WTC11 (cell line): Measurements from ENCODE around the gene RCC2. TPM values are rescaled to one million over a fixed set of nuclear protein-coding genes. Genes with fewer than 3 reads are reported as not detected.
A peak's percentile ranks its signal among the peaks of the same experiment; 100 is the strongest.

ENCODE experiments used
- AR ChIP-seq: fragments of 250-450 bp; sonication (Bioruptor Pico); IDR thresholded peaks from 2 replicates; pipeline ENCODE4 v1.9.0; 2021; ENCODE audit warnings: mild to moderate bottlenecking
- ARID4B ChIP-seq: sonication (generic); formaldehyde crosslinking; IDR thresholded peaks from 2 replicates; pipeline ENCODE4 v1.8.0; 2023; ENCODE audit warnings: missing genetic modification reagents, mild to moderate bottlenecking, borderline replicate concordance
- ATF1 ChIP-seq: sonication (generic); formaldehyde crosslinking; IDR thresholded peaks from 2 replicates; pipeline ENCODE4 v1.8.1; 2023; ENCODE audit warnings: mild to moderate bottlenecking, moderate library complexity, missing genetic modification reagents
- ATF2 ChIP-seq: sonication (generic); formaldehyde crosslinking; IDR thresholded peaks from 2 replicates; pipeline ENCODE4 v1.8.1; 2022; ENCODE audit warnings: low read depth, missing genetic modification reagents, borderline replicate concordance
- ATF3 ChIP-seq: sonication (generic); formaldehyde crosslinking; conservative IDR thresholded peaks from 2 replicates; pipeline ENCODE4 v1.8.1; 2022; ENCODE audit warnings: mild to moderate bottlenecking, missing genetic modification reagents
- EMX1 ChIP-seq: fragments of 250-450 bp; sonication (Bioruptor Pico); IDR thresholded peaks from 2 replicates; pipeline ENCODE4 v1.8.0; 2021; ENCODE audit warnings: mild to moderate bottlenecking
- ERG ChIP-seq: fragments of 250-450 bp; sonication (Bioruptor Pico); IDR thresholded peaks from 2 replicates; pipeline ENCODE4 v1.8.0; 2021; ENCODE audit warnings: mild to moderate bottlenecking
- ETV6 ChIP-seq: sonication (generic); formaldehyde crosslinking; IDR thresholded peaks from 2 replicates; pipeline ENCODE4 v1.8.1; 2022; ENCODE audit warnings: mild to moderate bottlenecking, missing genetic modification reagents
- FOXK1 ChIP-seq: sonication (generic); formaldehyde crosslinking; IDR thresholded peaks from 2 replicates; pipeline ENCODE4 v1.8.0; 2022; ENCODE audit warnings: mild to moderate bottlenecking, moderate library complexity, missing genetic modification reagents
- HMGXB4 ChIP-seq: sonication (generic); formaldehyde crosslinking; IDR thresholded peaks from 2 replicates; pipeline ENCODE4 v1.8.1; 2023; ENCODE audit warnings: mild to moderate bottlenecking, moderate library complexity, missing genetic modification reagents
- MAX ChIP-seq: sonication (generic); formaldehyde crosslinking; IDR thresholded peaks from 2 replicates; pipeline ENCODE4 v1.8.0; 2022; ENCODE audit warnings: mild to moderate bottlenecking, missing genetic modification reagents
- MYBL2 ChIP-seq: sonication (generic); formaldehyde crosslinking; IDR thresholded peaks from 2 replicates; pipeline ENCODE4 v1.8.1; 2023; ENCODE audit warnings: mild to moderate bottlenecking, moderate library complexity, missing genetic modification reagents
- OVOL2 ChIP-seq: fragments of 250-450 bp; sonication (Bioruptor Pico); IDR thresholded peaks from 2 replicates; pipeline ENCODE4 v1.9.0; 2021; ENCODE audit warnings: mild to moderate bottlenecking, borderline replicate concordance
- PRRX2 ChIP-seq: fragments of 250-450 bp; sonication (Bioruptor Pico); IDR thresholded peaks from 2 replicates; pipeline ENCODE4 v1.8.0; 2021; ENCODE audit warnings: mild to moderate bottlenecking
- SMAD4 ChIP-seq: sonication (generic); formaldehyde crosslinking; IDR thresholded peaks from 2 replicates; pipeline ENCODE4 v1.8.0; 2022; ENCODE audit warnings: mild to moderate bottlenecking, missing genetic modification reagents
- SP1 ChIP-seq: sonication (generic); formaldehyde crosslinking; conservative IDR thresholded peaks from 2 replicates; pipeline ENCODE4 v1.8.1; 2022; ENCODE audit warnings: missing genetic modification reagents
- USF2 ChIP-seq: sonication (generic); formaldehyde crosslinking; IDR thresholded peaks from 2 replicates; pipeline ENCODE4 v1.8.1; 2023; ENCODE audit warnings: mild to moderate bottlenecking, missing genetic modification reagents, moderate library complexity
- ZMAT4 ChIP-seq: fragments of 250-450 bp; sonication (Bioruptor Pico); IDR thresholded peaks from 2 replicates; pipeline ENCODE4 v1.9.0; 2021; ENCODE audit warnings: mild to moderate bottlenecking
- ZNF138 ChIP-seq: sonication (generic); formaldehyde crosslinking; conservative IDR thresholded peaks from 2 replicates; pipeline ENCODE4 v1.8.1; 2022; ENCODE audit warnings: mild to moderate bottlenecking, moderate library complexity, missing genetic modification reagents
- ZNF232 ChIP-seq: sonication (generic); formaldehyde crosslinking; IDR thresholded peaks from 2 replicates; pipeline ENCODE4 v1.8.0; 2022; ENCODE audit warnings: mild to moderate bottlenecking, missing genetic modification reagents
- total RNA-seq: library from RNA; stranded (reverse); gene quantifications from 3 replicates; pipeline ENCODE4 v1.2.3, GENCODE V29; 2021

RCC2 gene
- total RNA-seq, 1 experiment from 2014 or later: 377 TPM

- peak; percentile 23; the same call in 1 of the 2 replicates for TF ChIP-seq EMX1 (CRISPR knock-in tag)
- TF ChIP-seq HMGXB4 (CRISPR knock-in tag): peak; percentile 87
- TF ChIP-seq ERG (CRISPR knock-in tag): no peak
- peak; percentile 52 for TF ChIP-seq SP1 (CRISPR knock-in tag)
- TF ChIP-seq ZMAT4 (CRISPR knock-in tag): no peak
- TF ChIP-seq MAX (CRISPR knock-in tag): peak; percentile 22; the same call in 1 of the 2 replicates
- TF ChIP-seq ZNF138 (CRISPR knock-in tag): no peak
- peak; percentile 62; the same call in 1 of the 2 replicates for TF ChIP-seq FOXK1 (CRISPR knock-in tag)
- peak; percentile 79 for TF ChIP-seq ETV6 (CRISPR knock-in tag)
- 0 out of 2 replicates have a peak, but pooled peaks have one; percentile 39 for TF ChIP-seq ATF1 (CRISPR knock-in tag)
- TF ChIP-seq ZNF232: 0 out of 2 replicates have a peak, but pooled peaks have one; percentile 52
- 0 out of 2 replicates have a peak, but pooled peaks have one; percentile 37 for TF ChIP-seq SMAD4 (CRISPR knock-in tag)
- 0 out of 2 replicates have a peak, but pooled peaks have one; percentile 43 for TF ChIP-seq AR (CRISPR knock-in tag)
- TF ChIP-seq MYBL2 (CRISPR knock-in tag): peak; percentile 42; the same call in 1 of the 2 replicates
- TF ChIP-seq OVOL2 (CRISPR knock-in tag): no peak
- TF ChIP-seq USF2 (CRISPR knock-in tag): no peak
- TF ChIP-seq ATF3 (CRISPR knock-in tag): no peak
- no peak for TF ChIP-seq ATF2 (CRISPR knock-in tag)
- 0 out of 2 replicates have a peak, but pooled peaks have one; percentile 25 for TF ChIP-seq PRRX2 (CRISPR knock-in tag)
- peak; percentile 63; the same call in 1 of the 2 replicates for TF ChIP-seq ARID4B (CRISPR knock-in tag)
Observed at GRCh38 chr1:17438318-17439249, 893 bp downstream of the RCC2 start (continued).
